Fibroblast of skin of right quadriceps (primary cell): ENCODE measurements around the gene PCAT7.
"Not testable (repeated sequence)": the region's sequence is repeated elsewhere in the genome, so short reads cannot be mapped to it uniquely, and the experiment has no call there.

Experiments
- DNase-seq: peaks from one replicate; pipeline ENCODE4 v3.0.0-alpha.2; 2013

Gene PCAT7

GRCh38 chr9:94554439-94555331, at the start of gene PCAT7:
PCAT7 (plus strand) TSS chr9:94555083.
- peak; percentile 48 for DNase-seq

DNA sequence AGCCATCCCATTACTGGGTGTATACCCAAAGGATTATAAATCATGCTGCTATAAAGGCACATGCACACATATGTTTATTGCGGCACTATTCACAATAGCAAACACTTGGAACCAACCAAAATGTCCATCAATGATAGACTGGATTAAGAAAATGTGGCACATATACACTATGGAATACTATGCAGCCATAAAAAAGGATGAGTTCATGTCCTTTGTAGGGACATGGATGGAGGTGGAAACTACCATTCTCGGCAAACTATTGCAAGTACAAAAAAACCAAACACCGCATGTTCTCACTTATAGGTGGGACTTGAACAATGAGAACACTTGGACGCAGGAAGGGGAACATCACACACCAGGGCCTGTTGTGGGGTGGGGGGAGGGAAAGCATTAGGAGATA, 48.5 kb upstream of the PCAT7 start:
- not testable (repeated sequence) for DNase-seq

DNA sequence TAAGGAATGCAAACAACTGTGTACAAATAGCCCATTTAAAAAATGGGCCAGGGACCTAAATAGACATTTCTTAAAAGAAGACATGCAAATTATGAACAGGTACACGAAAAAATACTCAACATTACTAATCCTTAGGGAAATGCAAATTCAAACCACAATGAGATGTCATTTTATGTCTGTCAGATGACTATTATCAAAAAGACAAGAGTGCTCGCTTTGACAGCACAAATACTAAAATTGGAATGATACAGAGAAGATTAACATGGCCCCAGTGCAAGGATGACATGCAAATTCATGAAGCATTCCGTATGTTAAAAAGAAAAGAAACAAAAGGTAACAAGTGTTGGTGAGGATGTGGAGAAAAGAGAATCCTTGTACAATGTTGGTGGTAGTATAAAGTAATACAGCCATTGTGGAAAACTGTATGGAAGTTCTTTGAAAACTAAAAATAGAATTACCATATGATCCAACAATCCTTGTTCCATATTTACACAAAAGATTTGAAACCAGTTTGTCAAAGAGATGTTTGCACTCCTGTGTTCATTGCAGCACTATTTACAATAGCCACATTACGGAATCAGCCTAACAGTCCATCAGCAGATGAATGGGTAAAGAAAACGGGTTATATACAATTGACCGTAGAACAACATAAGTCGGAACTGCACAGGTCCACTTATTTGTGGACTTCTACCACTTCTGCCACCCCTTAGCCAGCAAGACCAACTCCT, 47.2 kb upstream of the PCAT7 start:
- DNase-seq: no peak

GRCh38 chr9:94511134-94511954, 43.5 kb upstream of the PCAT7 start:
- DNase-seq: peak; percentile 71

DNA sequence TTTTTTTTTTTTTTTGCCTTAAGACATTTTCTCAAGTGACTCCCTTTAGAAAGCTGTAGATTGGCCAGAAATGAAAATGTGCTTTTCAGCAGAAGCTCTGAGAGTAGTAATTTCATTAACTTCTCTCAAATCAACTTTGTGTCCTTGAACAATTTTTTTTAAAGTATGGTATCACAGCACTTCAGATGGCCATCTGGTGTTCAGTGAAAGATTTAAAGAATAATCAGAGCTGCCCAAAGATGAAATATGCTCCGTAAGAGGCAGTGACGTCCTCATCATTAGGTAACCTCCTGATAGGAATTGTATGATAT, 43.0 kb upstream of the PCAT7 start:
- no peak for DNase-seq

- DNase-seq: no peak
These were observed 40.2 kb upstream of the PCAT7 start for GRCh38 chr9:94514722-94515121.

GRCh38 chr9:94517254-94517653, 37.6 kb upstream of the PCAT7 start:
- no peak for DNase-seq

DNA sequence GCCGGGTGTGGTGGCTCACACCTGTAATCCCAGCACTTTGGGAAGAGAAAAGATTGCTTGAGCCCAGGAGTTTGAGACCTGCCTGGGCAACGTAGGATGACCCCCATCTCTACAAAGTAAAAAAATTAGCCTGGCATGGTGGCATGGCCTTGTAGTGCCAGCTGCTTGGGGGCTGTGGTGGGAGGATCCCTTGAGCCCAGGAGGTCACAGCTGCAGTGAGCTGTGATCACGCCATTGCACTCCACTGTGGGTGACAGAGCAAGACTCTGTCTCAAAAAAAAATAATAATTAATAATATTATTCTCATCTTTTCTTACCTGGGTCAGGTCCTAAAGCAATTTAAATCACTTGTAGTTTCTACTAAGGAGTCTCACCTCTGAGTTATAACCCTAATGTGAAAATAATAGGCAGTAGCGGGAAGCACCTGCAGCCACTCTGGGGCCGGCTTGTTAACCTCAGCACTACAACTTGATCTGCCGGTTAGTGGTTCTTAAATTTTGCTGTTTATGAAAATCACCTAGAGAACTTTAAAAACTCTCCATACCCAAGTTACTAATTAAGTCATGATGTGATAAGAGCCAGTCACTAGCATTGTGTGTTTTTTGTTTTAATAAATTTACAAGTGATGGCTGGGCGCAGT, 29.4 kb upstream of the PCAT7 start:
- DNase-seq: no peak

DNA sequence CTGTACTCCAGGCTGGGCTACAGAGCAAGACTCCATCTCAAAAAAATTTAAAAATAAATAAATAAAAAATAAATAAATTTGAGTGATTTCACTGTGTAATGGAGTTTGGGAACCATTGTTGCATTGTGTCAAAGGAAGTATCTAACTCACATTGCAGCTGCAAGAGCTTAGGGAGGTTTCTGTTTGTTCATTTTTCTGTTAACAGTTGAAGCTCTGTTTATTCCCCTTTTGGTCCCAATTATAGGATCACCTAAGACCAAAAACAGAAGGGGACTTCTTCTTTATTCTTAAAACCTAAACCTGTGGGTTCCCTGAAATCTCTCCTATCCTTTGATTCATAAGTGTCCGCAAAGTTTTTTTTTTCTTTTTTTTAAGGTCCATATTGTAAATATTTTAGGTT, 28.6 kb upstream of the PCAT7 start:
- DNase-seq: no peak

GRCh38 chr9:94526951-94527350, 27.9 kb upstream of the PCAT7 start:
- no peak for DNase-seq

GRCh38 chr9:94528886-94529285, 26.0 kb upstream of the PCAT7 start:
- no peak for DNase-seq

DNA sequence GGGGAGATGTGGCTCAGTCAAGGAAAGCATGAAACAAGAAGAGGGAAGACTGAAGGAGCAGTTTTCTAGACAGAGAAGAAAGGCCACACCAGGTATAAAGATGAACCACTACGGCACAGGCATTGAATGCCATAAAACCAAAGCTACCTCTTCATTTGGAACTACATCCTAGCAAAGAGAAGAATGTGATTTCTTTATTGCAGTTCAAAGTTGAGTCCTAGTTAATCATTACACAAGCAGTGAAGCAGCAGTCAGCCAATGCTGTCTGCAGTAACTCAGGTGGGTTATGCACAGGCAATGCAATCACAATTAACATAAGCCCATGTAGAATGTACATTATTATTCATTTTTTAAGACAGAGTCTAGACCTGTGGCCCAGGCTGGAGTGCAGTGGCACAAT, 21.7 kb upstream of the PCAT7 start:
- DNase-seq: no peak

- no peak for DNase-seq
These were observed 21.3 kb upstream of the PCAT7 start for GRCh38 chr9:94533601-94534000.

DNA sequence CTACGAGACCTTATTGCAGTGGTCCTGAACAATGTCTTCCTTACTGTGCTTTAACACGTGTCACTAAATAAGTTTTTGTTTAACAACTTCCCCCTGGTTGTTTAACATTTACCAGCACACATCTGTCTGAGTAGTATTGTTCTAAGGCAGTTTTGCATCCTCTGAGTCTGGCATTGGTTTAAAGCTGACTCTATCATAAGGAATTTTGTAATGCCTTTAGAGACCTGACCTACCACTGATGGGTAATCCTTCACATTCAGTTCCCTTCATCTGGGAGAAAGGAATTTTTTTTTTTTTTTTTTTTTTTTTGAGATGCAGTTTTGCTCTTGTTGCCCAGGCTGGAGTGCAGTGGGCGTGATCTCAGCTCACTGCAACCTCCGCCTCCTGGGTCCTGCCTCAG, 20.0 kb upstream of the PCAT7 start:
- DNase-seq: peak; percentile 54

DNA sequence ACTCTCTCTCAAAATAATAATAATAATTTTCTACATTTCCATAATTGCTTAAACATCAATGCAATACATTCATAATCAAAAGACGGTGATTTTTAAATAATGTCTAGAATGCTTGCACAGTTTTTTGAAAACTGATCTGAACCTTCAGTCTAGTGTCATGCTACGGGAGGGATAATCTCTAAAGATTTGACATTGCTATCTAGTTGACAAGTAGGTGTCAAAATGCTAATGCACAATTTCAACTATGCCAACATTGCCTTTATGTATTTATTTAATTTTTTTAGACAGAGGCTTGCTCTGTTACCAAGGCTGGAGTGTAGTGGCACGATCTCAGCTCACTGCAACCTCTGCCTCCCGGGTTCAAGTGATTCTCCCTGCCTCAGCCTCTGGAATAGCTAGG, 16.0 kb upstream of the PCAT7 start:
- no peak for DNase-seq

DNA sequence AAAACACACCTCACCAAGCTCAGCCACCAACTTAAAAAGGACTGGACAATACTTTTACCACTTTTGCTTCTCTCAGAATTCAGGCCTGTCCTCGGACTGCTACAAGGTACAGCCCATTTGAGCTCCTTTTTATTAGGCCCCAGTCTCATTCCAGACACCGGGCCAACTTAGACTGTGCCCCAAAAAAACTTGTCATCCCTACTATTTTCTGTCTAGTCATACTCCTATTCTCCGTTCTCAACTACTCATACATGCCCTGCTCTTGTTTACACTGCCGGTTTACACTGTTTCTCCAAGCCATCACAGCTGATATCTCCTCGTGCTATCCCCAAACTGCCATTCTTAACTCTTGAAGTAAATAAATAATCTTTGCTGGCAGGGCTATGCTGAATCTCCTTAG, 10.5 kb upstream of the PCAT7 start:
- DNase-seq: not testable (repeated sequence)

DNA sequence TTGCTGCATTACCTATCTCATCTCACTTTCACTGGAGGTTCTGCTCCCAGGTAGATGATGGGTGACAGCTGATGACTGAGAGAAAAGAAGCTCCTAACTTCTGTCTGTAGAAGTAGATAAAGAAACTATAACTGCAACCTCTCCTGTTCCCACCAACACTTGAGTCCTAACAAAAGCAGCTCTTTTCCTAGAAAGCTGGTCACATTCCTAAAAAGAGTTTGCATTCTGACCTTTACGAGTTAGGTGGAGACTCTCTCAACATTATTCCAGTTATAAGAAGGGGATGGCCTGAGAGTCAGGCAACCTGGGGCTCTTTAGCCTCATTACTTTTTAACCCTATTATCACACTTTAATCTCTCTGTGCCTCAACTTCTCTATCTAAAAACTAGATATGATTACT, 8.9 kb upstream of the PCAT7 start:
- DNase-seq: no peak

DNA sequence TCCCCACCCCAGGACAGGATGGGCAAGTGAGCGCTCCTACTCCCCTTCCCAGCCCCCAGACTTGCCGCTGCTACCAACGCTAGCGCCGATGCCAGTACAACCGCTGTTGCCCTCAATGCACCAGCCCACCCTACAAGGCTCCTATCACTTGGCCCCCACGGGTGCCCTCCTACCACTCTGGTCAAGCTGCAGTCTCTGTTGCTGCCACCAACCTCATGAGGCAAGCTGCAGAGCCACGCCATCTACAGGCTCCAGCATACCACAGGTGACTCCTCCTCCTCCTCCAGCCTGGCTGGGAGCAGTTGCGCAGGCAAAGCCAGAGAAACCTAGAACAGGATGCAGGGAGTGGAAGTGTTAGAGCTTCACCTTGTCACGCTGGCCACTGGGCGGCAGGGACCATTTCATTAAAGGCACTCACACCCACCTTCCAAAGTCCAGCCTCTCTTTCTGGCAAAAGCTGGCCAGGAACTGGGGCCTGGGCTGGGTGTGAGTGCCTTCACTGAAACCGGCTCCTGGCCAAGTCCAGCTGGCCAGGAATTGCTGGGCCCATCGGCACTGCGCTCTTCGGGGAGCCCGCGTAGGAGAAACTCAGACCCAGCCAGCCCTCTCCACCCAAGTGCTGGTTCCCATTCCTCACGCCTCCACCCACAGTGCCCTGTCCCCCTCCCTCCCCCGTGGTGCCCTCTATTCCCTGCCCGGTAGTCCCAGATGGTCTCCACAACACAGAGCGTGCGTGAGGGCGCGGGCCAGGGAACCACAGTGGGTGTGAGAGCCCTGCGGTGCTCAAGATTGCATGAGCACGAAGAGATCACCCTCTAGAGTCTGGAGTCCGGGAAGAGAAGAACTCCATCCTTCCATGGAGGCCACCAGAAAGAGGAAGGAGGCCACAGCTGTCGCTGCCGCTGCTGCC, 1.6 kb upstream of the PCAT7 start:
- DNase-seq: no peak

DNA sequence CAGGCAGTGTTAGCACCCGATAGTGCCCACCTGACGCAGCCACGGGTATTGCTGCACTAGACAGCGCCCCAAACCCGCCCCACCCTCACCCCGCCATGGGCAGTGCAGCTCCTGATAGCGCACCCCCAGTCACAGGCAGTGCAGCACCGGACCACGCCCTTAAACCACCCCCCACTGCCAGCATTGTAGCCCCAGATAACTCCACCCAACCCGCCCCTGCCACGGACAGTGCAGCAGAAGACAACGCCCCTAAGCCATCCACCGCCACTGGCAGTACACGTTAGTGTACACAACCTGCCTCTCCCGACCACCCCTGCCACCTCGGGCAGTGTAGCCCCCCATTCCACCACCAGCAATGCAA, 825 bp upstream of the PCAT7 start:
- no peak for DNase-seq

- DNase-seq: no peak
These were observed 2.5 kb downstream of the PCAT7 start for GRCh38 chr9:94557376-94557775.

DNA sequence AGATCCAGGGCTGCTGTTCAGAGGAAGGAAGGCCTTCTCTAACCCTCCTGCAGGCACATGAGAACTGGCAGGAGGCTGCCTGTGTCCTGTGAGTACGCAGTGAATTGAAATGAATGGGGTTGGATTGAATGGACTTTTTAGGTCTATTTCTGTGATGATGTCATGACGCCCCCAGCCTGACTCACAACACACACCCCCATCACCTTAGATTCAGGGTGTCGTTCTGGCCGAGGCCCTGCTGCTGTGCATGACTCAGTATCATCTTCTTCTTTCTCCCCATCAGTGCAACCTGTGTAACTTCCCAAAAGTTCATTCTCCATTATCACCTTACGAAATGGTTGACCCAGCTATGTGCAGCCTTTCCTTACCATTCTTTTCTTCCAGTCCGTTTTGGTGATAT, 5.4 kb downstream of the PCAT7 start:
- no peak for DNase-seq

GRCh38 chr9:94563548-94563947, 8.7 kb downstream of the PCAT7 start:
- DNase-seq: no peak
